Activated B cell treated with CpG ODN at 0.5 μM for 24 hours (primary cell): ENCODE data around the gene ABL1. TPM values are rescaled to one million over a fixed set of nuclear protein-coding genes. Genes with fewer than 3 reads are reported as not detected.

Experiments used
- ATAC-seq: fragments of 200-7000 bp; cut with Tn5 transposase; one replicate; pipeline ENCODE4 v1.10.0; 2021; ENCODE audit warnings: low read depth, mild to moderate bottlenecking, moderate library complexity
- CTCF ChIA-PET: fragments of 350-600 bp; sonication (Branson Sonifier 250); formaldehyde crosslinking; loops from one replicate; lab custom pipeline; 2021; ENCODE audit warnings: antibody characterized with exemption; lab: Charles Lee
- POLR2A ChIA-PET: fragments of 350-600 bp; sonication (Branson Sonifier 250); formaldehyde crosslinking; loops from one replicate; lab custom pipeline; 2021; ENCODE audit warnings: antibody characterized with exemption; lab: Charles Lee
- DNase-seq: peaks from one replicate; pipeline ENCODE4 v3.0.0; 2022
- H3K27ac Mint-ChIP-seq: one replicate; pipeline ENCODE4 v1.8.0; 2020; ENCODE audit warnings: mixed read lengths
- H3K27me3 Mint-ChIP-seq: one replicate; pipeline ENCODE4 v1.8.0; 2021; ENCODE audit warnings: mixed read lengths
- H3K36me3 Mint-ChIP-seq: one replicate; pipeline ENCODE4 v1.8.0; 2021; ENCODE audit warnings: low read depth, mixed read lengths
- H3K4me1 Mint-ChIP-seq: one replicate; pipeline ENCODE4 v1.8.0; 2021; ENCODE audit warnings: mixed read lengths
- H3K4me3 Mint-ChIP-seq: one replicate; pipeline ENCODE4 v1.8.0; 2020; ENCODE audit warnings: mild to moderate bottlenecking, mixed read lengths
- H3K9me3 Mint-ChIP-seq: one replicate; pipeline ENCODE4 v1.8.0; 2020; ENCODE audit warnings: mixed read lengths
- intact Hi-C: fragments of 100-400 bp; cut with micrococcal nuclease; formaldehyde crosslinking; loops from one replicate; pipeline ENCODE4 v1.15.1; 2024
- total RNA-seq: library from RNA; stranded (reverse); gene quantifications from 2 replicates; pipeline ENCODE4 v1.2.3, GENCODE V29; 2022
- TF ChIP-seq, protein P1 (sequence below): fragments of 200-600 bp; IDR thresholded peaks from one replicate; pipeline ENCODE4 v1.8.0; 2022; ENCODE audit warnings: antibody characterized with exemption, mild to moderate bottlenecking

ABL1 gene
- total RNA-seq, 1 donor from 2014 or later = 41.6 TPM

DNA sequence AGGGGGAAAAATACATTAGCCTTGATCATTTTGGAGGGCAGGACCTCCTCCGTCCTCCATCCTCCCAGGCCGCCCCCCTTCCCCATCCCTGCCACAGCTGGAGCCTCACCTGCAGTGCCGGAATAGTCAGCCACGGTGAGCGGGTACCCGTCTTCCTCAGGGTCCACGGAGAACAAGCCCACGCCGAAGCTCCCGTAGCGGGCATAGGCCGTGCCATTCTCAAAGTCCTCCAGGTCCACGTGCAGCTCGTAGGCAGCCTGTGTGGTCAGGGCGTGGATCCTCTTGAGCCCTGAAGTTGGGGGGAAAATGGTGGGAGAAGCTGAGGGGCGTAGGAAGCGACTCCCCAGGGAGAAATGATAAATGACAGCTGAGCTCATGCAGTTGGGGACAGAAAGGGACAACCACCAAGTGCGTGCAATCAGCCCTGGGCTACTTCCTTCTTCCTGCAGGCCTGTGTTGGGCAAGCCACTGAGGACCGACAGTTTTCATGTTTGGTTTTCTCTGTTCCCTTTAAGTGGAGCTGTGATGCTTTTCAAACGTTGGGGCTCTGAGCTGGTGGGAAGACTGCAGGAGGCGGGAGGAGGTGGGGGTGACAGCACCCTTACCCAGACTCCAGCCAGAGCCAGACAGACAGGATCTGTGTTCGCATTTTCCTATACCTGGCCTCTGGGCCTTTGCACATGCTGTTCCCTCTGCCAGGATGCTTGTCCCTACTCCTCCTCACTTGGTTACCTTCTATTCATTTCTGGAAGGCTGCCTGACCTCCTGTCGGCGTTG, 70.3 kb downstream of the ABL1 start:
- intact Hi-C loops = no loop called here
- Mint-ChIP-seq H3K4me3 (no peak overlapping the region), H3K27me3 (peaks cover 4% of the 10 kb centered on the region), H3K9me3 (no peaks in the 10 kb centered on the region), H3K36me3 (no peaks in the 10 kb centered on the region), H3K27ac (no peak overlapping the region), H3K4me1 (no peaks in the 10 kb centered on the region)
- TF ChIP-seq, protein P1, sequence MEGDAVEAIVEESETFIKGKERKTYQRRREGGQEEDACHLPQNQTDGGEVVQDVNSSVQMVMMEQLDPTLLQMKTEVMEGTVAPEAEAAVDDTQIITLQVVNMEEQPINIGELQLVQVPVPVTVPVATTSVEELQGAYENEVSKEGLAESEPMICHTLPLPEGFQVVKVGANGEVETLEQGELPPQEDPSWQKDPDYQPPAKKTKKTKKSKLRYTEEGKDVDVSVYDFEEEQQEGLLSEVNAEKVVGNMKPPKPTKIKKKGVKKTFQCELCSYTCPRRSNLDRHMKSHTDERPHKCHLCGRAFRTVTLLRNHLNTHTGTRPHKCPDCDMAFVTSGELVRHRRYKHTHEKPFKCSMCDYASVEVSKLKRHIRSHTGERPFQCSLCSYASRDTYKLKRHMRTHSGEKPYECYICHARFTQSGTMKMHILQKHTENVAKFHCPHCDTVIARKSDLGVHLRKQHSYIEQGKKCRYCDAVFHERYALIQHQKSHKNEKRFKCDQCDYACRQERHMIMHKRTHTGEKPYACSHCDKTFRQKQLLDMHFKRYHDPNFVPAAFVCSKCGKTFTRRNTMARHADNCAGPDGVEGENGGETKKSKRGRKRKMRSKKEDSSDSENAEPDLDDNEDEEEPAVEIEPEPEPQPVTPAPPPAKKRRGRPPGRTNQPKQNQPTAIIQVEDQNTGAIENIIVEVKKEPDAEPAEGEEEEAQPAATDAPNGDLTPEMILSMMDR = no peak
- POLR2A ChIA-PET = no interaction called here
- DNase-seq (no peak), ATAC-seq (no peak)
- CTCF ChIA-PET = no interaction called here

DNA sequence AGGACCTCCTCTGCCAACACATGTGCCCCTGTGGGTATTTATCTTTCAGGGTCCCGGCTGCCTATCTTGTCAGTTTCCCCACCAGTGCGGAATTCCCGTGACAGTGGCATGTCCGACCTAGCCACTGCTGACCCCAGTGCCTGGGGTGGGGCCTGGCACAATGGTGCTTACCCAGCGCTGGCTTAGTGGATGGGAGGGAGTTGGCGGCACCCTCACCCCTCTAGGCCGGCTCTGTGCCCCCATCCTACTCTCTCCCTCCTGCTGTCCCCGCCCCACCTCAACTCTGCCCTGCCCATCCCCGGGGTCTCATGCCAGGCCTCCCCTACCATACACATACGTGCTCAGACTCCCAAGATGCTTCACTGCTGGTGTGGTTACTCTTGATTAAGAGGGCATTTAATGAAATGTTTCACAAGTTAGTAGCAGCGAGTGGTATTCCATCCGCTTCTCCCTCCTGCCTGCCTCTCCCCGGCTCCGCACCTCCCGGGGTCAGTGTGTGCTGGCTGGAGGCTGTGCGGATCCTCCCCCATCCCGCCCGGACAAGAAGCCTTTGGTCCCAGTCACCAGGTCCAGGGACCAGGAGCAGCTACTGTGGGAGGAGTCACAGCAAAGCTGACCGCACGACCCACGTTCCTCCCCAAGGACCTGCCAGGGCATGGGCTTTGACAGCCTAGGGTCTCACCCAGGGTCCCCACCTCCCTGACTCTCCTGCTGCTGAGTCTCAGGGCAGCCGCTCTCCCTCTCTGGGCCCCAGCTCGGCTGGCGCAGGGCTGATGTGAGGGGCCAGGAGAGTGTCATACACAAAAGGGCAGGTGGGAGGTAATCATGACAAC, 71.1 kb downstream of the ABL1 start:
- H3K4me1 Mint-ChIP-seq = no peaks in the 10 kb centered on the region

DNA sequence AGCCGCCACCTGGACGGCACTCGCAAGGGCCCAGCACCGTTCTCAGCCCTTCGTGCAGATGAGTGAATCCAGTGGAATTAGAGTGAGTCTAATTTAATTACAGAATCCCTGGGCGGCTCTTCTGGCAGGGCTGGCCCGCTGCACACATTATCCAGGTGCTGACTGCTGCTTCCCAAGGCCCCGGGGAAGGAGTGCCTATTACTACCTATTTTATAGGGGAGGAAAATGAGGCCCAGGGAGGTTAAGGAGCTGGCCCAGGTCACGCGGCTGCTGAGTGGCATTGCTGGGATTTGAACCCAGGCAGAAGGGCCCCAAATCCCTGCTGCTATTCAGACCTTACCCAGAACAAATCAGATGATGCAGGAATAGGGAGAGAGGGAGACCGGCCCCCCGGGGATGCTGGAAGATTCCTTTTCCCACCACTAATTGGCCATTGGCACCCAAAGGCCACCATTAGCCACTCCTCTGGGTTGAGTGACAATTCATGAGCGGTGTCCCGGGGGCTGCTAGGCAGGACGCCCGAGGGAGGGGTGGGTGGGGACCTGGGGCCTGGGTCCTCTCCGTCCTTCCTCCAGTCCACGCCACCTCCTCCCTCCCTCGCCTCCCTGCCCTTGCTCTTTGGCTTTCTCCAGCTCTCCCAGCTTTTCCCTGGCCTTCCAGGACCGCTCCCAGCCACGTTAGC, 71.8 kb downstream of the ABL1 start:
- Mint-ChIP-seq H3K27ac (no peak overlapping the region), H3K36me3 (no peaks in the 10 kb centered on the region), H3K9me3 (no peaks in the 10 kb centered on the region), H3K4me3 (no peak overlapping the region), H3K27me3 (peaks cover 2% of the 10 kb centered on the region), H3K4me1 (no peaks in the 10 kb centered on the region)
- TF ChIP-seq, protein P1 = no peak
- ATAC-seq (no peak), DNase-seq (no peak)
- intact Hi-C loops = no loop called here
- POLR2A ChIA-PET = no interaction called here
- CTCF ChIA-PET = no interaction called here

More for the DNA sequence above, 71.1 kb downstream of the ABL1 start:
- peaks cover 2% of the 10 kb centered on the region for H3K27me3 Mint-ChIP-seq
- ATAC-seq (no peak), DNase-seq (no peak)
- H3K27ac Mint-ChIP-seq = no peak overlapping the region
- CTCF ChIA-PET = no interaction called here
- POLR2A ChIA-PET = no interaction called here
- no peaks in the 10 kb centered on the region for H3K9me3 Mint-ChIP-seq
- H3K4me3 Mint-ChIP-seq = no peak overlapping the region
- no peaks in the 10 kb centered on the region for H3K36me3 Mint-ChIP-seq
- TF ChIP-seq, protein P1 = no peak
- intact Hi-C loops = no loop called here

DNA sequence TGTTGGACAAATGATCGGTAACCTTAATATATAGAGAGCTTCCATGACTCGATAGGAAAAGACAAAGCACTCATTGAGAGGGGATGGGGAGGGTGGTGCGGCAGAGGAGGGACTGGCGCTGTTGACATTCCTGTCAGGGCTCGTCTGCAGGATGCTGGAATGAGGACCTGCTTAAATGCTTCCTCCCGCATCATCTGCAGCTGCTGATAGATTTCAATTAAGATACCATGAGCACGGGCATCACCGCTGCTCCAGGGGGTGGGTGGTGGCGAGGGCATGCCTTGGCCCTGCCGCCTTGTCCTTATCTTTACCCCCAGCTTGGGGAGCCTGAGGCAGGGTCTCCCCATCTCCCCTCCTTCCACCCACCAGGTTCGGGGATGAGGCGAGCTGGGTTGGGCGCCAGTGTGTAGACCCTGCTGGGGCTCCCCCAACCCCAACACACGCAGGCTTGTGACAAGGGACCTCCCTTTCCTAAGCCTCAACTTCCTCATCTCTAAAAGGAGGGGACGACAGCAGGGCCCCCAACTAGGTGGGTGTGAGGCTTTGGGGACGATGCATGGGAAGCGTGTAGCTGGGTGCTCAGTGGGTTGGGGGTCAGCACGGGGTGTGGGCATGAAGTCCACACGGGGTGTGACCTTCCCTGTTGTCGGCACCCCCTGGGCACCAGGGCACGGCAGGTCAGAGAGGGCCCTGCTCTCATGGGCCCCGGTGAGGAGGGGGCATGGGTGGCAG, 73.3 kb downstream of the ABL1 start:
- Mint-ChIP-seq H3K9me3 (no peaks in the 10 kb centered on the region), H3K27me3 (peaks cover 2% of the 10 kb centered on the region), H3K4me3 (no peak overlapping the region), H3K27ac (no peak overlapping the region), H3K4me1 (no peaks in the 10 kb centered on the region), H3K36me3 (no peaks in the 10 kb centered on the region)
- POLR2A ChIA-PET = interaction anchor here (0.8 kb wide), 1 partner anchor 41 kb away, joined by 3 read pairs; no protein-coding TSS in a partner anchor
- intact Hi-C loops = no loop called here
- TF ChIP-seq, protein P1 = no peak
- no peak for ATAC-seq
- CTCF ChIA-PET = no interaction called here
- DNase-seq = no peak
